Measurements from ENCODE around the gene XRCC5. TPM values are rescaled to one million over a fixed set of nuclear protein-coding genes. Genes with fewer than 3 reads are reported as not detected.
A peak's percentile ranks its signal among the peaks of the same experiment; 100 is the strongest.
"Not testable (repeated sequence)": the region's sequence is repeated elsewhere in the genome, so short reads cannot be mapped to it uniquely, and the experiment has no call there.

Gene XRCC5
- total RNA-seq, 8 experiments from 2014 or later = 203 to 388 (median 245) TPM

GRCh38 chr2:216078776-216079175, 30.4 kb upstream of the XRCC5 start:
- Histone ChIP-seq H3K4me3 (no peak overlapping the region), H3K4me1 (replicated peaks in 1 of 2) (peaks cover 5% of the 10 kb centered on the region in 2 donors), H3K27ac (no peak overlapping the region)
- 0 to 100% (median 89%) methylated on average over 1 of the region's 1 CpG; no CpG with 5 or more reads in 2 of the 10 experiments for WGBS, 10 experiments
- no peak for ATAC-seq (replicated peaks in 6 of 8)
- in situ Hi-C loops (cut with MboI; ENCODE audit: low pct_unique_long_range_greater_than_20kb in 2 of 9, low sequenced_read_pairs in 9 of 9, unreplicated experiment in 9 of 9) = no loop called here

GRCh38 chr2:216080048-216080447, 29.1 kb upstream of the XRCC5 start:
- H3K4me3 ChIP-seq; in situ Hi-C loops (cut with MboI; ENCODE audit: low pct_unique_long_range_greater_than_20kb in 2 of 9, low sequenced_read_pairs in 9 of 9, unreplicated experiment in 9 of 9): not testable (repeated sequence)

DNA sequence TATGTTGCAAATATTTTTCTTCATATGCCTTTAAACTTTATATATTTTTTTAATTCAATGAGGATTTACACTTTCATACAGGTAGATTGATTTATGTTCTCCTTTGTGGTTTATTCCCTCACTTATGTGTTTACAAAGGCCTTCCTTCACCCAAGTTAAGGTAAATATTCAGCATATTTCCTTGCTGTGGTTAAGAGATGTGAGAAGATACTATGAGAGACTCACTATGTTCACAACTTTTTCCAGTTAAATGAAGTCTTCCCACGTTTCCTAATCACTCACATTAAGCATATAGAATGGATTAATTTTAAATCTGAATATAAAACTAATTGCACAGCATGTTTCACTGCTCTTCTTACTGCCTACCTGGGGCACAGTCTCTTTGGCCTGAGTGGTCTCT, 28.1 kb upstream of the XRCC5 start:
- WGBS, 10 experiments = 0 to 83% (median 10%) methylated on average over 1 of the region's 1 CpG; no CpG with 5 or more reads in 2 of the 10 experiments
- no peak for ATAC-seq (replicated peaks in 6 of 8)
- in situ Hi-C loops (cut with MboI; ENCODE audit: low pct_unique_long_range_greater_than_20kb in 2 of 9, low sequenced_read_pairs in 9 of 9, unreplicated experiment in 9 of 9) = no loop called here
- Histone ChIP-seq H3K4me3 (peak overlapping the region; percentile 57 to 83 (median 65)), H3K4me1 (replicated peaks in 1 of 2) (peaks cover 18 to 19% of the 10 kb centered on the region in 2 donors), H3K27ac (peak overlapping the region; percentile 88 to 91)

More at GRCh38 chr2:216080048-216080447, 29.1 kb upstream of the XRCC5 start:
- peaks cover 15% of the 10 kb centered on the region in 2 donors for H3K4me1 ChIP-seq (replicated peaks in 1 of 2)
- ATAC-seq (replicated peaks in 6 of 8); H3K27ac ChIP-seq: not testable (repeated sequence)
- 80 to 100% (median 95%) methylated on average over 2 to 10 of the region's 10 CpGs; no CpG with 5 or more reads in 2 of the 10 experiments for WGBS, 10 experiments

DNA sequence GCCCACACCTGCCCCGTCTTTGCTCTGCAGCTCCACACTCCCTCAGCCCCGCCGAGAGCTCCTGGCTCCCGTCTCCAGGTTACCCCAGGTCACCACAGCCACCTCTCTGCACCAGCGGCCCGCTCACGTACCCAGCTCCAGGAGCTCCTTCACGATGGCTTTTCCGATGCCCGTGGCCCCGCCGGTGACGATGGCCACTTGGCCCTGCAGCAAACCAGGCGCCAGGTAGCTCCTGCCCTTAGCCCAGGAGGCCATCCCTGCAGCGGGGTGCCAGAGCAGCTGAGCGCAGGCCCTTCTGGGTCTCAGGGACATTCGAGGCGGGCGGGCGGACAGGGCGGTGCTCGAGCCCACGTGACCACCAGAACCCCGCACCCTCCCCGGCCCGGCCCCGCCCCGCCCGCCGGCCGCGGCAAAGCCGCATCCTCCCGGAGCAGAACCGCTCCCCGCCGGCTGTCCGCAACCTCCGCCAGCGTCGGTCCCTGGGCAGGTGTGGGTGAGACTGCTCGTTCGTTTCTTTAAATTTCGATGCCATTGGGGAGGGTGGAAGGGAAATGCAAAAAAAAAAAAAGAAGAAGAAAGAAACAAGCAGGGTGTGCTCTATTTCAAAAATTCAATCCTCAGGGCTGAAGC, 27.5 kb upstream of the XRCC5 start, which contains the start of the genes PECR and TMEM169:
PECR (minus strand) TSS at position 323 of the 630 bp plus-strand sequence; CDS start at position 255, 68 bp downstream.
TMEM169 (plus strand) TSS at position 433 of the 630 bp plus-strand sequence. CDS start 14,045 bp downstream, outside the sequence.
- WGBS, 10 experiments = 0 to 7% (median 0%) methylated on average over 1 to 10 of the region's 44 CpGs; no CpG with 5 or more reads in 3 of the 10 experiments
- H3K4me3 ChIP-seq = peak within 1 kb of the TSS; percentile 57 to 83 (median 65)
- peak within 1 kb of the TSS; percentile 88 to 91 for H3K27ac ChIP-seq
- in situ Hi-C loops (cut with MboI; ENCODE audit: low pct_unique_long_range_greater_than_20kb in 2 of 9, low sequenced_read_pairs in 9 of 9, unreplicated experiment in 9 of 9) = no loop called here
- ATAC-seq (replicated peaks in 6 of 8) = peak; percentile 87 to 98 (median 91)
- H3K4me1 ChIP-seq (replicated peaks in 1 of 2) = peaks cover 18 to 19% of the 10 kb centered on the region in 2 donors

DNA sequence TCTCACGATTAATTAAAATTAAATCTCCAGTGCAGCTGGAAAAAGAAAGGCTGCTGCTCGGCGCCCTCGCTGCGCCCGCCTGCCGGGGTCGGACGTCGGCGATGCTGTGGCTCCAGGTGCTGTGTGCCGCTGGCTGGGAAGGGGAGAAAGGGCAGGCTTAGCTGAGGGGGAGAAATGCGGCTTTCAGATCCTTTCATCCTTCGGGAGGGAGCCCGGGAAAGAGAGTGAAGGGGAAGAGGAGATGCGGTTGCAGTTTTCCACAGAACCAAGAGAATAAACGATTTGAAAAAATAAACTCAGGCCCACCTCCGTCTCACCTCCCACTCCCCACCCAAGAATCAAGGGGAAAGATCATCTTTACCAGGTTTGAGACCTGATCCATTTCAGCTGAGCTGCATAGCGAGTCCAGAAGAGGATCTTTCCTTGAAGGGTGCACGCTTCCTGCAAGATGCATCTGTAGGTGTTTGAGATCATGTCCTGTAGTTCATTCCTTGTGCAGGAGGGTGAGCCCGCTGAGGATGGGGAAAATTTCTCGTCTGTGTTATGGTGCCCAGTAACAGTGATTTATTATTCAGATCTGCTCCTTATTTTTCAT, 26.9 kb upstream of the XRCC5 start:
- peak in 6 of 8 experiments; percentile 36 to 58 (median 42) for ATAC-seq (replicated peaks in 6 of 8)
- Histone ChIP-seq H3K4me1 (replicated peaks in 1 of 2) (peaks cover 18 to 19% of the 10 kb centered on the region in 2 donors), H3K27ac (peak overlapping the region; percentile 88 to 91), H3K4me3 (peak overlapping the region; percentile 57 to 83 (median 65))
- 0 to 23% (median 3%) methylated on average over 1 to 15 of the region's 22 CpGs; no CpG with 5 or more reads in 1 of the 10 experiments for WGBS, 10 experiments
- in situ Hi-C loops (cut with MboI; ENCODE audit: low pct_unique_long_range_greater_than_20kb in 2 of 9, low sequenced_read_pairs in 9 of 9, unreplicated experiment in 9 of 9) = no loop called here

GRCh38 chr2:216082805-216083204, 26.3 kb upstream of the XRCC5 start:
- H3K4me3 ChIP-seq = peak overlapping the region; percentile 57 to 83 (median 65)

DNA sequence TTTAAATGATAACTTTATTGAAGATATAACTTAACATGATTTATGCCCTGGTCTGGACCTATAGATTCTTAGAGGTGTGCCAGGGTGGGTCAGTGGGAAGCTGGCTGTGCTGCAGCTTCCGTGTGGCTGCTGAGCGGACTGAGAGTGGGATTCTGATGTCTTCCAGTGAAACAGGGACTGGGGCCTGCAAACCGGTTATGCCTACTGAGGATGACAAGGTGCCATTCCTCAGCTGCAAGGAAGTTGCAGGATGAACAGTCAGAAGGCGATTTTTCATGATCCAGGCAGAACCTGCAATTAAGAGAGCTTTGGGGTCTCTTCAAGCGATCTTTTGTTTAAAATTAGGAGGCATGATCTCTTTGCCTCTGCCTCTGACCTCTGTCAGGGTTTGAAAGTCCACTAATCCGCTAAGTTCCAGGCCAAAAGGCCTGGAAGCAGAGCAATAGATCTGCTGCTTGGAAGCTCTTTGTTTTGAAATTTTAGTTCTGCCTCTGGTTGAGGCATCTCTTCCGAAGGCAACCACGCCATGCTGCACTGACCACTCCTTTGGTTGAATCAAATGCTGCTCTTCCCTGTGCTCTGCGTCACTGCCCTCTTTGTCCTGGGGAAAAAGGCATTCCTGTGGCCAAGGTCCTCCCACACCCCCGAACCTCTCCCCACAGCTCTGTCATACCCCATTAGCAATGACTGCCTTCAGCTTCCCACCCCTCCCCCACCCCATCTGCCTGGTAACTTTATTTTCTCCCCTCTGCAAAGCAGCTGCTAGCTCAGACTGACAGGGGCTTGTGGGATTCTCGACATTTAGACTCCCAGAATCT, 25.5 kb upstream of the XRCC5 start:
- Histone ChIP-seq H3K27ac (peak overlapping the region; percentile 88 to 91), H3K4me3 (peak overlapping the region; percentile 57 to 83 (median 65)), H3K4me1 (replicated peaks in 1 of 2) (peaks cover 18 to 19% of the 10 kb centered on the region in 2 donors)
- in situ Hi-C loops (cut with MboI; ENCODE audit: low pct_unique_long_range_greater_than_20kb in 2 of 9, low sequenced_read_pairs in 9 of 9, unreplicated experiment in 9 of 9) = no loop called here
- 0 to 100% (median 20%) methylated on average over 1 to 6 of the region's 11 CpGs; no CpG with 5 or more reads in 1 of the 10 experiments for WGBS, 10 experiments
- peak in 6 of 8 experiments; percentile 56 to 73 (median 64) for ATAC-seq (replicated peaks in 6 of 8)

More at GRCh38 chr2:216082805-216083204, 26.3 kb upstream of the XRCC5 start:
- ATAC-seq (replicated peaks in 6 of 8) = peak in 2 of 8 experiments; percentile 19 to 27
- Histone ChIP-seq H3K27ac (peak overlapping the region; percentile 88 to 91), H3K4me1 (replicated peaks in 1 of 2) (peaks cover 18 to 19% of the 10 kb centered on the region in 2 donors)
- in situ Hi-C loops (cut with MboI; ENCODE audit: low pct_unique_long_range_greater_than_20kb in 2 of 9, low sequenced_read_pairs in 9 of 9, unreplicated experiment in 9 of 9) = no loop called here
- WGBS, 10 experiments = 0 to 83% (median 27%) methylated on average over 1 to 3 of the region's 3 CpGs; no CpG with 5 or more reads in 2 of the 10 experiments

DNA sequence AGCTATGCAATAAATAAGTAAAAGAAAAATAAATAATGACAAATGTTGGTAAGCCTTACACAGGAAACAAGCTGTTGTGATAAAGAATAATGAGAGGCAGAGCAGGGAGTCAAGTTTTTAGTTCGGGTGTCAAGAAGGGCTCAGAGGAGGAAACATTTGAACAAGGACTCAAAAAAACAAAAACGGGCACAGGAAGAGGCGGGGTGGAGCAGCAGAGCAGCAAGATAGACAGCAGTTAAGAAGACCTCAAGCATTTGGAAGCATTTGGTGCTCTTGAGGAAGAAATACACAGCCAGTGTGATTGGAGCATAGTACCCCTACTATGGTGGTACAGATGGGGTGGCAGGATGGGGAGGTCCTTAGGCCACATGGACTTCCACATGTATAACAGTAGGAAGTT, 24.6 kb upstream of the XRCC5 start:
- peak overlapping the region in 3 of 5 donors; percentile 57 to 69 (median 59) for H3K4me3 ChIP-seq
- peak overlapping the region; percentile 88 to 91 for H3K27ac ChIP-seq
- in situ Hi-C loops (cut with MboI; ENCODE audit: low pct_unique_long_range_greater_than_20kb in 2 of 9, low sequenced_read_pairs in 9 of 9, unreplicated experiment in 9 of 9) = no loop called here
- H3K4me1 ChIP-seq (replicated peaks in 1 of 2) = peaks cover 17 to 18% of the 10 kb centered on the region in 2 donors
- no peak for ATAC-seq (replicated peaks in 6 of 8)
- 34 to 90% (median 60%) methylated on average over 1 to 3 of the region's 3 CpGs; no CpG with 5 or more reads in 1 of the 10 experiments for WGBS, 10 experiments

GRCh38 chr2:216086207-216086893, 22.8 kb upstream of the XRCC5 start:
- WGBS, 10 experiments = 40 to 100% (median 64%) methylated on average over 1 to 2 of the region's 2 CpGs; no CpG with 5 or more reads in 3 of the 10 experiments
- Histone ChIP-seq H3K27ac (no peak overlapping the region), H3K4me1 (replicated peaks in 1 of 2) (peaks cover 14 to 18% of the 10 kb centered on the region in 2 donors), H3K4me3 (no peak overlapping the region)
- ATAC-seq (replicated peaks in 6 of 8) = no peak
- in situ Hi-C loops (cut with MboI; ENCODE audit: low pct_unique_long_range_greater_than_20kb in 2 of 9, low sequenced_read_pairs in 9 of 9, unreplicated experiment in 9 of 9) = no loop called here

- in situ Hi-C loops (cut with MboI; ENCODE audit: low pct_unique_long_range_greater_than_20kb in 2 of 9, low sequenced_read_pairs in 9 of 9, unreplicated experiment in 9 of 9) = no loop called here
- H3K4me3 ChIP-seq = no peak overlapping the region
- peaks cover 0 to 1% of the 10 kb centered on the region in 2 donors for H3K4me1 ChIP-seq (replicated peaks in 1 of 2)
- ATAC-seq (replicated peaks in 6 of 8) = no peak
- 83 to 100% (median 100%) methylated on average over 1 of the region's 1 CpG; no CpG with 5 or more reads in 1 of the 10 experiments for WGBS, 10 experiments
- H3K27ac ChIP-seq = no peak overlapping the region
These were observed 18.8 kb upstream of the XRCC5 start for GRCh38 chr2:216090369-216090786.

GRCh38 chr2:216092646-216093045, 16.5 kb upstream of the XRCC5 start:
- Histone ChIP-seq H3K27ac (no peak overlapping the region), H3K4me1 (replicated peaks in 1 of 2) (no peaks in the 10 kb centered on the region), H3K4me3 (no peak overlapping the region)
- ATAC-seq (replicated peaks in 6 of 8) = peak in 1 of 8 experiments; percentile 67
- WGBS, 10 experiments = 14 to 100% (median 83%) methylated on average over 1 to 2 of the region's 2 CpGs; no CpG with 5 or more reads in 3 of the 10 experiments
- in situ Hi-C loops (cut with MboI; ENCODE audit: low pct_unique_long_range_greater_than_20kb in 2 of 9, low sequenced_read_pairs in 9 of 9, unreplicated experiment in 9 of 9) = no loop called here

GRCh38 chr2:216094701-216095100, 14.4 kb upstream of the XRCC5 start:
- H3K27ac ChIP-seq = no peak overlapping the region
- ATAC-seq (replicated peaks in 6 of 8) = no peak
- in situ Hi-C loops (cut with MboI; ENCODE audit: low pct_unique_long_range_greater_than_20kb in 2 of 9, low sequenced_read_pairs in 9 of 9, unreplicated experiment in 9 of 9) = no loop called here
- 59 to 100% (median 100%) methylated on average over 1 to 3 of the region's 3 CpGs; no CpG with 5 or more reads in 3 of the 10 experiments for WGBS, 10 experiments
- H3K4me3 ChIP-seq = no peak overlapping the region
- no peaks in the 10 kb centered on the region for H3K4me1 ChIP-seq (replicated peaks in 1 of 2)
